Liver (tissue), 9 donors: ENCODE results near the gene ANKRD28. TPM values are rescaled to one million over a fixed set of nuclear protein-coding genes. Genes with fewer than 3 reads are reported as not detected.

ENCODE experiments used
- DNase-seq: peaks from one replicate; pipeline ENCODE4 v3.0.0-alpha.2; 2017; ENCODE audit warnings: low spot score
- H3K27ac ChIP-seq, 2 donors: one replicate each; pipeline ENCODE4 v1.7.0; 2013; ENCODE audit warnings: inconsistent platforms in 2 of 2, low read length in 2 of 2, control low read depth in 1 of 2, low read depth in 1 of 2, mild to moderate bottlenecking in 1 of 2
- H3K27me3 ChIP-seq, 4 donors: one replicate each; pipeline versions ENCODE4 v1.6.1 to v1.7.0; 2013; ENCODE audit warnings: low read length in 3 of 4, inconsistent platforms in 1 of 4, mild to moderate bottlenecking in 1 of 4, moderate library complexity in 1 of 4; ENCODE audit not compliant: control insufficient read depth in 4 of 4, insufficient read depth in 4 of 4
- H3K36me3 ChIP-seq, 4 donors: one replicate each; pipeline versions ENCODE4 v1.6.1 to v1.7.0; 2013; ENCODE audit warnings: low read length in 3 of 4, mild to moderate bottlenecking in 3 of 4, low read depth in 1 of 4, moderate library complexity in 1 of 4; ENCODE audit not compliant: control insufficient read depth in 4 of 4, insufficient read depth in 3 of 4
- H3K4me1 ChIP-seq, 4 donors: one replicate each; pipeline versions ENCODE4 v1.6.1 to v1.7.0; 2013; ENCODE audit warnings: low read length in 3 of 4, mild to moderate bottlenecking in 3 of 4, moderate library complexity in 1 of 4; ENCODE audit not compliant: control insufficient read depth in 4 of 4, insufficient read depth in 4 of 4
- H3K4me3 ChIP-seq, 3 donors: one replicate each; pipeline versions ENCODE4 v1.6.1 to v1.7.0; 2013; ENCODE audit warnings: low read length in 3 of 3, control low read depth in 1 of 3, low read depth in 1 of 3, mild to moderate bottlenecking in 1 of 3
- H3K9ac ChIP-seq, 2 donors: one replicate each; pipeline ENCODE4 v1.7.0; 2013; ENCODE audit warnings: low read length in 2 of 2, mild to moderate bottlenecking in 2 of 2, moderate library complexity in 2 of 2, control low read depth in 1 of 2, low read depth in 1 of 2
- H3K9me3 ChIP-seq, 4 donors: one replicate each; pipeline versions ENCODE4 v1.6.1 to v1.7.0; 2013; ENCODE audit warnings: low read length in 3 of 4; ENCODE audit not compliant: control insufficient read depth in 4 of 4
- ATF3 ChIP-seq: IDR thresholded peaks from 2 replicates; pipeline ENCODE4 v1.6.1; 2016; ENCODE audit warnings: antibody characterized with exemption
- CTCF ChIP-seq: fragments of 150-350 bp; IDR thresholded peaks from 2 replicates; pipeline ENCODE4 v1.5.1; 2017; ENCODE audit warnings: improper control_type of control experiment, low read depth, low read length; ENCODE audit not compliant: missing input control
- EGR1 ChIP-seq, 2 donors: IDR thresholded peaks; 2 replicates each; pipeline ENCODE4 v1.6.1; 2016 to 2018; ENCODE audit warnings: antibody characterized with exemption in 2 of 2, low read depth in 2 of 2
- FOXA1 ChIP-seq: IDR thresholded peaks from 2 replicates; pipeline ENCODE4 v1.6.1; 2016; ENCODE audit warnings: antibody characterized with exemption
- FOXA2 ChIP-seq: IDR thresholded peaks from 2 replicates; pipeline ENCODE4 v1.6.1; 2016; ENCODE audit warnings: antibody characterized with exemption
- GABPA ChIP-seq, 2 donors: IDR thresholded peaks in 1 of 2; conservative IDR thresholded peaks in 1 of 2; 2 replicates each; pipeline ENCODE4 v1.6.1; 2016; ENCODE audit warnings: antibody characterized with exemption in 2 of 2, mild to moderate bottlenecking in 1 of 2, moderate library complexity in 1 of 2
- HNF4A ChIP-seq, 2 donors: conservative IDR thresholded peaks; 2 replicates each; pipeline ENCODE4 v1.6.1; 2016; ENCODE audit warnings: antibody characterized with exemption in 2 of 2, mild to moderate bottlenecking in 2 of 2
- HNF4G ChIP-seq: IDR thresholded peaks from 2 replicates; pipeline ENCODE4 v1.6.1; 2016; ENCODE audit warnings: antibody characterized with exemption
- JUND ChIP-seq, 2 donors: IDR thresholded peaks; 2 replicates each; pipeline ENCODE4 v1.6.1; 2016; ENCODE audit warnings: antibody characterized with exemption in 2 of 2
- MAX ChIP-seq: IDR thresholded peaks from 2 replicates; pipeline ENCODE4 v1.6.1; 2016; ENCODE audit warnings: antibody characterized with exemption
- NR2F2 ChIP-seq: IDR thresholded peaks from 2 replicates; pipeline ENCODE4 v1.6.1; 2016; ENCODE audit warnings: antibody characterized with exemption
- RAD21 ChIP-seq, 2 donors: IDR thresholded peaks; 2 replicates each; pipeline ENCODE4 v1.6.1; 2016; ENCODE audit warnings: antibody characterized with exemption in 2 of 2, mild to moderate bottlenecking in 2 of 2
- REST ChIP-seq: IDR thresholded peaks from 2 replicates; pipeline ENCODE4 v1.6.1; 2016; ENCODE audit warnings: antibody characterized with exemption, mild to moderate bottlenecking
- RXRA ChIP-seq, 2 donors: IDR thresholded peaks; 2 replicates each; pipeline ENCODE4 v1.6.1; 2017 to 2018; ENCODE audit warnings: antibody characterized with exemption in 2 of 2, mild to moderate bottlenecking in 1 of 2
- SP1 ChIP-seq: IDR thresholded peaks from 2 replicates; pipeline ENCODE4 v1.6.1; 2018; ENCODE audit warnings: antibody characterized with exemption, mild to moderate bottlenecking
- TAF1 ChIP-seq: conservative IDR thresholded peaks from 2 replicates; pipeline ENCODE4 v1.6.1; 2016; ENCODE audit warnings: antibody characterized with exemption, mild to moderate bottlenecking
- YY1 ChIP-seq: IDR thresholded peaks from 2 replicates; pipeline ENCODE4 v1.6.1; 2016; ENCODE audit warnings: antibody characterized with exemption, mild to moderate bottlenecking
- ZBTB33 ChIP-seq: IDR thresholded peaks from 2 replicates; pipeline ENCODE4 v1.6.1; 2016; ENCODE audit warnings: antibody characterized with exemption
- WGBS: extraction: QIAGEN DNeasy Blood & Tissue Kit; methylation state at CpG from one replicate; pipeline ENCODE4 v1.1.7; 2013; 5-methylcytosine and 5-hydroxymethylcytosine counted together
- polyA plus RNA-seq, 2 donors: library from polyadenylated mRNA; stranded (reverse) in 1 of 2; unstranded in 1 of 2; fragments of 200-250 nt in 1 of 2; fragments of >200 nt in 1 of 2; fragmentation: Nextera tagmentation in 1 of 2; extraction: Ambion mirVana in 1 of 2; gene quantifications; one replicate each; pipeline versions ENCODE4 v1.2.1 to v1.2.3, GENCODE V29; 2013 to 2015
- total RNA-seq, 2 donors: library from RNA; depleted of rRNA; stranded (reverse); fragments of >200 nt; gene quantifications; one replicate each; pipeline ENCODE4 v1.2.3, GENCODE V29; 2014
- donor health status: healthy.
- donor health status: healthy.
- donor health status: healthy.
- donor health status: healthy.
- donor health status: healthy.

ANKRD28 gene
- total and polyA plus RNA-seq, 4 donors, result 9.2 to 39.1 (median 16.8) TPM

GRCh38 chr3:15801298-15801697 lies 3.5 kb upstream of the ANKRD28 start:
- DNase-seq, result no peak
- H3K36me3 ChIP-seq, result no peaks in the 10 kb centered on the region
- no peaks in the 10 kb centered on the region for H3K27me3 ChIP-seq
- H3K27ac ChIP-seq, result no peak overlapping the region
- H3K9me3 ChIP-seq, result no peaks in the 10 kb centered on the region
- peaks cover 0 to 25% (median 18%) of the 10 kb centered on the region in 4 donors for H3K4me1 ChIP-seq
- WGBS, result 90% methylated on average over 3 of the region's 3 CpGs
- H3K4me3 ChIP-seq, result no peak overlapping the region
- no peak overlapping the region for H3K9ac ChIP-seq
- no peak for TF ChIP-seq REST
- TF ChIP-seq CTCF, result no peak
- TF ChIP-seq HNF4A (conservative IDR thresholded peaks at IDR 0.05), result no peak
- TF ChIP-seq HNF4G, result no peak
- TF ChIP-seq EGR1 (IDR thresholded peaks at IDR 0.05; ENCODE audit: low read depth in 2 of 2), result no peak
- TF ChIP-seq ATF3, result no peak
- no peak for TF ChIP-seq GABPA (IDR thresholded peaks at IDR 0.05 in 1 of 2, conservative IDR thresholded peaks at IDR 0.05 in 1 of 2)
- TF ChIP-seq FOXA2, result no peak
- no peak for TF ChIP-seq NR2F2
- no peak for TF ChIP-seq MAX
- TF ChIP-seq TAF1, result no peak
- no peak for TF ChIP-seq RAD21 (IDR thresholded peaks at IDR 0.05)
- TF ChIP-seq RXRA (IDR thresholded peaks at IDR 0.05), result no peak
- no peak for TF ChIP-seq SP1
- TF ChIP-seq YY1, result no peak
- TF ChIP-seq FOXA1, result no peak
- no peak for TF ChIP-seq ZBTB33
- no peak for TF ChIP-seq JUND (IDR thresholded peaks at IDR 0.05)
